NCI-H2029 (cell line): ENCODE data around the gene PDPK1.
A peak's percentile ranks its signal among the peaks of the same experiment; 100 is the strongest.
"Not testable (repeated sequence)": the region's sequence is repeated elsewhere in the genome, so short reads cannot be mapped to it uniquely, and the experiment has no call there.

ENCODE experiments used
- DNase-seq: peaks from one replicate; lab custom pipeline; 2025; lab: John Stamatoyannopoulos, UW

The PDPK1 gene

DNA sequence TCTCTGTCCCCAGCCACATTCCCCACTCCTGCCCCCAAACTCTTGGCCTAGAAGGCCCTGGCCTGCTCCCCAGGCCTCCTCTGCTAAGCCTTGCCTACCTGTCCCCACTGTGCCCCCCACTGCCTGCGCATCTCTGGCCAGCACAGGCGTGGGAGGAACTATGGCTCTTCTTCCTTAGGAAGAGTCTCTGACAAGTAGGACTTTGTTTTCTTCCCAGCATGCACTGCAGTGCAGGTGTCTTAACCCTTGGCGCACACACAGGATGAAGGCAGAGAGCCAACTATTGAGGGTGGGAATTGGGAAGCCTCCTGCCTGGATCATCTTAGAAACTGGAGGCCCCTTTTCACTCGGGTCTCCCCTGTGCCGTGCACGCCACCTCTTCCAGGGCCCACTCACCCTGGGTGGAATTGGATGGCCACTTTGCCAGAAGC is 14.0 kb upstream of the PDPK1 start:
- DNase-seq, result no peak

DNA sequence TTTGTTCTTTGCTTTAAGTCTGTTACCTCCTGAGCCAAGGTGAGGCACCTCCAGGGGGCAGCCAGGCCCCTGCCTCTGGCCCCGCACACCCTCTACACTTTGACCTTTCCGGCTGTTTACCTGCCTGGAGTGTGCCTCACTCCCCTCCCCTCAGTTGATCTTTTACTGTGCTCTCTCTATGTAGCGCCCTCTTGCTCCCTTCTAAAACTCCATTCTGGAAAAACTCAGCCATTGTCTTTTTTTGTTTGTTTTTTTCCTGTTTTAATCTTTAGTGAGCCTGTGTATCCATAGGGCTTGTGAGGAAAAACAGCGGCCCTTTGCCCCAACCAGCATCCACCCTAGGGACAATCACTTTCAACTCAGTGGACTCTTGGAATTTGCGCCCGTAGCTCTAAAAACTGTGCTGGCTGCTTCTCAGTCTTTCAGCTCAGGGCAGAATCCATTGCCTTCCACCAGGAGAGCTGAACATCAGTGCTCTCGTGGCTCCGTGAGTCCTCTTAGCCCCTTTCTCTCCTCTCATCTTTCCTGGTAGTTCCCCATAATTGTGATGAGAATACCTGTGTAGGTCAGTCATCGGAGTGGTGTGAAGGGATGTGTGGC is 13.4 kb upstream of the PDPK1 start:
- no peak for DNase-seq

DNA sequence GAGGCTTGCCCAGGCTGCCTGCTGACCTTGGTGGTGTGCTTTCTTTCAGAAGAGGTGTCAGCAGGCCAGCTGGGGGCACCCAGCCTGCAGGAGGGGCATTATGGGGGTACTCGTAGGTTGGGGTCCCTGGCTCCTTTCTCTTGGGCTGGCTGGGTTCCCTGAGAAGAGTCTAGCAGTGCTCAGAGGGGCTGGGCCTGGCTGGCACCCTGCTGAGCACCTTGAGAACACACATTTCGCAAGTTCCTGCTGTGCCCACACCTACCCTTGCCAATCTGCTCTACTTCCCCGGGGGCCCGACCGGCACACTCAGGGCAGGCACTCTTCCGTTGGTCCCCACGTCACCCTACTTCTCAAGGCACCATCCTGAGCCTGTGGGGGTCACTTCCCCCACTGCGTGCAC is 11.7 kb upstream of the PDPK1 start:
- DNase-seq, result no peak

DNA sequence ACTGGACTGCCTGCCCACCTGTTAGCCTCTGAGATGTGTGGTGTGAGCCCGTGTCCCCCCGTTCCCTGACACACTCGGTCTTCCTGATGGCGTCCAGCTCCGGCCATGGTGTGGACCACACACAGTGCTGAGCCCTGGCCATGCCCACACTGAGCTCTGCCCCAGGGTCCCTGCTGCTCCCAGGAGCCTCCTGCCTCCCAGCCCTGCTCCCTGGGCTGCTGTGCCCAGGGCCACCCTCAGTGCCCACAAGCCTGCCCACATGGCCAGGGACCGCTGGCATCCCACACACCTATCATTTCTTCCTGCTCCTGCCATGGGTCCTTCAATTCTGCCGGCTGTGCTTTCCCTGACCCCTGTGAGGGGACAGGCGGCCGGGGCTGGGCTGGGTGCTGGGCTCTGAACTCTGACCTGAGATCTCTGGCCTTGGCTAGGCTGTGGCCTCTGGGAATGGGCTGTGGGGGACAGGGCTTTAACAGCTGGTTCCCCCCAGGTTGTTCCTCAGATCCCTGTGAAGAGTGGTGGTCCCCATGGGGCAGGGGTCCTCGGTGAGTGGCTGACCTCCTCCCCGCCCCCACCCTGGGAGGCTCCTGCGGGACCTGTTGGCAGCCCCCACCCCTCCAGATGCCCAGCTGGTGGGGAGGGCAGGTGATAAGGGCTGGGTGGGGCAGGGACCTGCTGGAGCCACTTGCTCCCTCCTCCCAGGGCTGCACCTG is 10.6 kb upstream of the PDPK1 start:
- no peak for DNase-seq

DNA sequence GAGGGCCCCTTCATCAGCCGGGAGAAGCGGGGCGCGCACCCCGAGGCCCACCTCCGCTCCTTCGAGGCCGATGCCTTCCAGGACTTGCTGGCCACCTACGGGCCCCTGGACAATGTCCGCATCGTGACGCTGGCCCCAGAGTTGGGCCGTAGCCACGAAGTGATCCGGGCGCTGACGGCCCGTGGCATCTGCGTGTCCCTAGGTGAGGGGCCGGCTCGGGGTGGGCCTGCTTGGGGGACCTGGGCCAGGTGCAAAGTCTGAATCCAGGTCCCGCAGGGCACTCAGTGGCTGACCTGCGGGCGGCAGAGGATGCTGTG is 10.1 kb upstream of the PDPK1 start:
- no peak for DNase-seq

DNA sequence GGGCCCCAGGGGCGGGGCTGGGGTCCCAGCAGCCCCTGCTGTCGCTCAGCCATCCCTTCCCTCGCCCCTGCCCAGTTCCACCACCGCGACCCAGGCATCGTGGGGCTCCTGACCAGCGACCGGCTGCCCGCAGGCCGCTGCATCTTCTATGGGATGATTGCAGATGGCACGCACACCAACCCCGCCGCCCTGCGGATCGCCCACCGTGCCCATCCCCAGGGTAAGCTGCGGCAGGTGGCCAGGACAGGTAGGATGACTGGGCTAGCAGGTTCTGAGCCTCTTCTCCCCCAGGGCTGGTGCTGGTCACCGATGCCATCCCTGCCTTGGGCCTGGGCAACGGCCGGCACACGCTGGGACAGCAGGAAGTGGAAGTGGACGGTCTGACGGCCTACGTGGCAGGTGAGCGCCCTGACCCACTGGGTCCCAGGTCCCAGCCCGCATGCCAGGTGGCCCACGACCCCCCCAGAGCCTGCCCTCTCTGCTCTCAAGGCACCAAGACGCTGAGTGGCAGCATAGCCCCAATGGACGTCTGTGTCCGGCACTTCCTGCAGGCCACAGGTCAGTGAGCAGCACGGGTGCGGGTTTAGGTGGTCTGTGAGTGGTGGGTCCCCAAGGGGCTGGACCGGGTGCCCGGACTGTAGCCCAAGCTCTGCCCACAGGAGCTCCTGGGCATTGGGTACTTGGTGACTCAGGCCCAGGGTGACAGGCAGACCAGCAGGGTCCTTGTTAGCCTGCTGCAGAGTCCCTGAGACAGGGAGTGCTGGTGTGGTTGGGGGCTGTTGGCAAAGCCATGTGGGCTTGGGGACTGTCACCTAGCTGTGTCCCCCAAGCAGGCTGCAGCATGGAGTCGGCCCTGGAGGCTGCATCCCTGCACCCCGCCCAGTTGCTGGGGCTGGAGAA is 9.4 kb upstream of the PDPK1 start:
- DNase-seq, result no peak

DNA sequence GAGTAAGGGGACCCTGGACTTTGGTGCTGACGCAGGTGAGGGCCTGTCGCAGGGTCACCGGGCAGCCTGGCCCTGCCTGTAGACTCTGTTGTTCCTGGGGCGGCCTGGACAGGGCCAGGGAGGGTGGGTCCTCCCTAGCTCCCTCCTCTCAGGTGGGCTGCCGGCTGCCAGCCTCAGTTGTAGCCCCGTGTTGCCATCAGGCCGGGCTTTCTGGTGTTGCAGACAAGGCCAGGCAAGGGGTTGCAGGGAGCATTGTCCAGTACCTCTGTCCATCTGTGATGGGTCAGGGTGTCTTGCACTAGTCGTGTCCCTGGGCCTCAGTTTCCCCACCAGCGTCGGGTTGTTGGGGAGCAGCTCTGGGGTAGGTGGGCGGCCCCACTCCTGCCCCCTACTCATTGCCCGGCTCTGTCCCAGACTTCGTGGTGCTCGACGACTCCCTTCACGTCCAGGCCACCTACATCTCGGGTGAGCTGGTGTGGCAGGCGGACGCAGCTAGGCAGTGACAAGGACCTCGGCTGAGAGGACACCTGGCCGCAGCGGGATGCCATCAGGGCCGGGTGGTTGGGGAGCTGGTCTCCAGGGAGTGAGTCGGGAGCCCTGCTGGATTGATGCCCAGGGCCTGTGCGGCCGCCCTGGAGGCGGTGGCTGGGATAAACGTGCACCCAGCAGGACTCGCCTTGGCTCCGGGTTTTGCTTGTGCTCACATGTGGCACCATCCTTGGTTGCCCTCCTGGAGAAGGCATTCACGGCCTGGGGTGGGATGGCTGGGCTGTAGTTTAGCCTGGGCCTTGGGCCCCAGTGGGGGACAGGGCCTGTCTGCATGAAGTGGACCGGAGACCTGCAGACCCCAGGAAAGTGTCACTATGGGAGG is 8.5 kb upstream of the PDPK1 start:
- no peak for DNase-seq

DNA sequence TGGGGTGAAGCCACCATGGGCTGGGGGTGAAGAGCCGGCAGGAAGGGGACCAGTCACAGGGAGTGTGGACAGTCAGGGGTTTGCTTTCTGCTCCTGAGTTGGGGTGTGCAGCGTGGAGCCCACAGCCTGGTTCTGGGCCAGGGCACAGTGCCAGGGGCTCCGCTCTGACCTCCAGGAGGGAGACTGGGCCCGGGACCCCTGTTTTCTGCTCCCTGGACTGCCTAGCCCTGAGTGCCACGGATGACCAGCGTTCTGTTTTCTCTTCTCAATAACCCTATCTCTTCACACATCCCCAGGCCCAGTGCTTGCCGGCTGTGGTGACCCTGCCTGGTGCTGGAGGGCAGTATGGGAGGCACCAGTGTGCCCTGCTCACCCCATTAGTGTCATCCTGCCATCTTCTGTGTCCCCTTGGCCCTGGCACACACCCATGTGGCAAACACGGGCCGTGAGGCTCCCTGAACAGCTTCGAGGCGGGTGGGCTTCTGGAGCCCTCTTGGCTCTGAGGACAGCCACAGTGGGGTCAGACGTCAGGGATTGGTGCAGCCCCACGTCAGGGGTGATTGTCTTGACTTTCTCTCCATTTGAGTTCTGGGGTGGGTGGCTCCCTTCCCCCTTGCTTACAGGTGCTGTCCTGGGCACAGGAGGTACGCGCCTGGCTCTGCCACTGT is 7.7 kb upstream of the PDPK1 start:
- no peak for DNase-seq

DNA sequence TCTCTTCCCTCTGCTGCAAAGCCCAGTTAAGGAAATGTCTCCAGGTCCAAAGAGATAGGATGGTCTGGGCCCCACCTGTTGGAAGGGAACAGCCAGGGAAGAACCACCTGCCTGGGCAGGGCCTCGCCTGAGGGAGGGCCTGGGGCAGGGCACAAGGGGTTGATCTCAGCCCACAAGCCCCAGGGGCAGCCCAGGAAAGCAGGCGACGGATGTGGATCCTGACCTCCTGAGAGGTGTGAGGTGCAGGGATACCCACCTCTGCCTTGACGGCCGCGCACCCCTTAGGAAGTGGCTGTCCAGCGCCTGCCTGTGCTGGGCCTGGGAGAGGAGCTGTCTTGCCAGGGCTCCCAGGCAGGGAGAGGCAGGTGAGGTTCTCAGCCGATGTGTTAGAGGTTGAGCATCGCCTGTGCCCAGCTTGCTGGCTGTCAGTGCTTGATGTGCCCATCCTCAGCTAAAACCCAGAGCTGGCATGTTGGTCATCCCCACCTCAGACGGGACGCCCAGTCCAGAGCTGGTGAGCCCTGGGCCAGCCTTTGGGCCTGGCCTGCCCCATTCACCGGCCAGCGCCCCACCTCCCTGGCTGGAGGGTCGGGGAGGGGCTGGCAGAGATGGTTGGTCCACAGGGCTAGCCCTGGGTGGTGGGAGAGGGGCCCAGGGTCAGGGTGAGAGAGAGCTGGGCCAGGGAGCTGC is 7.0 kb upstream of the PDPK1 start:
- DNase-seq, result no peak

DNA sequence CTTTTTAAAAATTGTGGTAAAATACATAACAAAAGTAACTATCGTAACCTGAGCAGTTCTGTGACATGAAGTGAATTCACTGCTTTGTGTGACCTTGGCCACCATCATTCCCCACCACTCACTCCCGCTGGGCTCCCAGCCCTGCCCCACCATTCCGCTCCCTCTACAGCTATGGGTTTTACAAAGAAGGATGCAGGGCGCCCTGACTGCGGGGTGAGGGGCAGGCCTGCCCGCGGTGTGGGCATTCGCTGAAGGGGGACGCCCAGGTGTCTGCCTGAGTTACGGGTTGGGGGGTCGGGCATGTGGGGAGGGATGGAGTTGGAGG is 6.5 kb upstream of the PDPK1 start, which contains the start of gene CEMP1:
CEMP1 (minus strand) TSS at position 38 of the 325 bp plus-strand sequence. CDS start 335 bp downstream, outside the sequence.
- DNase-seq, result no peak

DNA sequence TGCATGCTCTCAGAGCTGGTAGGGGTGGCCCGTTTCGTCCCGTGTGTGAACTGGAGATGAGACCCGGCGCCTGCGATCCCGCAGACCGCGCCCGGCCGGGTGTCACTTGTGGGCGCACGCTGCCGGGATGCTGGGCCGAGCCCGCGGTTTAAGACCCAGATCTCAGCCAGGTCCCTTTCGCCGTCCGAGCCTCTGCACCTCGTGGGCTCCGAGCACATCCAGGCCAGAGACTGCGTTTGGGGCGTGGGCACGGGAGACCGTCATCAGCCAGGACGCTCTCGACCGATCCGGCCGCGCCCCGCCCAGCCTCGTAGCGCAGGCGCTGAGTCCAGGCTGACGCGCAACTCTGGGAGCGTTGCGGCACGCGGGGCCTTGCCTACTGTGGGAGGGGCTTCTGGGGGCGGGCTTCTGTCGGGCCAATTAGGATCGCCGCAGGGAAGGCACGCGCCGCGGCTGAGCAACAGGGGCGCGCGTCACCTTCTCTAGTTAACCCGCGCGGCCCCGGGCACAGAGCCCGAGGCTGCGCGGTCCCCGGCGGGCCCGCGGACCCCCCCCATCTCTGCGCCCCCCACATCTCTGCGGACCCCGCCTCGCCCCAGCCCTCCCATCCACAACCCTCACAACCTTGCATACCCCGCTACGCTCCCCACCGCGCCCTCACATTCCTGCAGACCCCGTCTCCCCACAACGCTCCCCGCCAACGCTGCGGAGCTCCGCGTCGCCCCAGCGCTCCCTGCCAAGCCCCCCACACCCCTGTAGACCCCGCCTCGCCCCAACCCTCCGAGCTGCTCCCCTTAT is 5.9 kb upstream of the PDPK1 start:
- peak; percentile 95 for DNase-seq

DNA sequence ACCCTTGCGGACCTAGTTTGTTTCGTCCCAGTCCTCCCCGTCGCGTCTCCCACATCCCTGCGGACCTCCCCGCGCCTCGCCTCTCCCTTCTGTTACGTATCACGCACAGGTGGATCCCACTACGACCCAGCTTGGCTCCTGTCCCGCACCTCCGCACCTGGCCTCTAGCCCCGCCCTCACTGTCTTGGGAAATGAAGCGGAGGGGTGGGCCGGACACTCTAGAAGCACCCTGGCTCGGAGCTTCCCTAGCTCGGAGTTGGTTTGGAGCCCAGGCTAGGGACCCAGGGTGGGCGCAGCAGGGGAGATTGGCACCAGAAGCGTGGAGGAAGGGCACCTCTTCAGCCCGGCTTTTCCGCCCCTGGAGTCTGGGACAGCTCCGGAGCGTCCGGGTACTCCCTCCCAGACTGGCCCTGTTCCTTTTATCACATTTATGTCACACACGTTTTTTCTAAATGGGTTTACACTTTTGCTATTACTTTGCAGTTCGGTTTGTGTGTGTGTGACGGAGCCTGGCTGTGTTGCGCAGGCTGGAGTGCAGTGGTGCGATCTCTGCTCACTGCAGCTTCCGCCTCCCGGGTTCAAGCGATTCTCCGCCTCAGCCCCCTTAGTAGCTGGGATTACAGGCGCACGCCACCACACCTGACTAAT is 5.2 kb upstream of the PDPK1 start:
- DNase-seq, result peak; percentile 83

DNA sequence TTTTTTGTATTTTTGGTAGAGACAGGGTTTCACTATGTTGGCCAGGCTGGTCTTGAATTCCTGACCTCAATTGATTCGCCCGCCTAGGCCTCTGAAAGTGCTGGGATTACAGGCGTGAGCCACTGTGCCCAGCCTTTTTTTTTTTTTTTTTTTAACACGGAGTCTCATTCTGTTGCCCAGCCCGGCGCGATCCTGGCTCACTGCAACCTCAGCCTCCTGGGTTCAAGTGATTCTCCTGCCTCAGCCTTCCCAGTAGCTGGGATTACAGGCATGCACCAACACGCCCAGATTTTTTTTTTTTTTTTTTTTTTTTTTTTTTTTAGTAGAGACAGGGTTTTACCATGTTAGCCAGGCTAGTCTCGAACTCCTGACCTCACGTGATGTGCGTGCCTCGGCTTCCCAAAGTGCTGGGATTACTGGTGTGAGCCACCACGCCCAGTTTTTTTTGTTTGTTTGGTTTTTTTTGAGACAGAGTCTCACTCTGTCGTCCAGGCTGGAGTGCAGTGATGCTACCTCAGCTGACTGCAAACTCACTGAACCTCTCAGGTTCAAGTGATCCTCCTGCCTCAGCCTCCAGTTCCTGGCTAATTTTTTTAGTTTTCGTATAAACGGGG is 4.6 kb upstream of the PDPK1 start:
- not testable (repeated sequence) for DNase-seq

DNA sequence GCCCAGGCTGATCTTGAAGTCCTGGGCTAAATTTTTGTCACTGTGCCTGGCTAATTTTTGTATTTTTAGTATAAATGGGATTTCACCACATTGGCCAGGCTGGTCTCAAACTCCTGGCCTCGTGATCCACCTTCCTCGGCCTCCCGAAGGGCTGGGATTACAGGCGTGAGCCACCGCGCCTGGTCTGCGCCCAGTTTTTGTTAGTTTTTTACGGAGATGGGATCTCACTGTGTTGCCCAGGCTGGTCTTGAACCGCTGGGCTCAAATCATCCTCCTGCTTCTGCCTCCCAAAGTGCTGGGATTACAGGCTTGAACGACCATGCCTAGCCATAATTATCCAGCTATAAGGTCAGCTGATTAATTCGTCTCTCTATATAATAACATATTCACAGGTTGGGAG is 3.9 kb upstream of the PDPK1 start:
- DNase-seq, result no peak

DNA sequence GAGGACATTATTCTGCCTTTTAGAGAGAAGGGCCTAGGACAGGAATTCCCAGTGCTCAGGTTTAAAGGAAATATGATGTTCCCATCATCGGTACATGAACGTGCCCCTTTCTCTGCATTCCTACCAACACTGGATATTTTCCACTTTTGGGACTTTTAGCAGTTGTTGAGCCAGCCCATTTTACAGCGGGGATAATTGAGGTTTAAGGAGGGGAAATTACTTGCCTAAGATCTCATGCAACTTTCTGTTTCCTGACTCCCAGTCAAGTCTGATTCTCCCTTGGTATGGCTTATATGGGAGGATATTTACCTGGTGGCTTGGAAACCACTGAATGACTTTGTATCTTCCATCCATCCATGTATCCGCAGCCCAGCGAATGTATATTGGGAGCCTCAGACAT is 3.5 kb upstream of the PDPK1 start:
- not testable (repeated sequence) for DNase-seq

DNA sequence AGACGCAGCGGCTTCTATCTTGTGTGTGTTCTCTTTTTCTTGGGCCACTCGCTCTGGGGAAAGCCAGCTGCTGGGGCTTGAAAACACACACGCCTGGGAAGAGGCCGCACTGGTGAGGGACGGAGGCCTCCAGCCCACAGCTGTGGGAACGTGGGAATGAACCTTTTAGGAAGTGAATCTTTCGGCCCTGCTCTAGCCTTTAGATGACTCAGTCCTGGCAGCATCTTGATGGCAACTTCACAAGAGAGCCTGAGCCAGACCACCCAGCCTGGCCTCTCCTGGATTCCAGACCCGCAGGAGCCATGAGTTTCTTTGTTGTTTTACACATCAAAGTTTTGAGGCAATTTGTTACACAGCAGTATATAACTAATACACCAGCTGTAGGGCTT is 2.2 kb upstream of the PDPK1 start:
- no peak for DNase-seq

DNA sequence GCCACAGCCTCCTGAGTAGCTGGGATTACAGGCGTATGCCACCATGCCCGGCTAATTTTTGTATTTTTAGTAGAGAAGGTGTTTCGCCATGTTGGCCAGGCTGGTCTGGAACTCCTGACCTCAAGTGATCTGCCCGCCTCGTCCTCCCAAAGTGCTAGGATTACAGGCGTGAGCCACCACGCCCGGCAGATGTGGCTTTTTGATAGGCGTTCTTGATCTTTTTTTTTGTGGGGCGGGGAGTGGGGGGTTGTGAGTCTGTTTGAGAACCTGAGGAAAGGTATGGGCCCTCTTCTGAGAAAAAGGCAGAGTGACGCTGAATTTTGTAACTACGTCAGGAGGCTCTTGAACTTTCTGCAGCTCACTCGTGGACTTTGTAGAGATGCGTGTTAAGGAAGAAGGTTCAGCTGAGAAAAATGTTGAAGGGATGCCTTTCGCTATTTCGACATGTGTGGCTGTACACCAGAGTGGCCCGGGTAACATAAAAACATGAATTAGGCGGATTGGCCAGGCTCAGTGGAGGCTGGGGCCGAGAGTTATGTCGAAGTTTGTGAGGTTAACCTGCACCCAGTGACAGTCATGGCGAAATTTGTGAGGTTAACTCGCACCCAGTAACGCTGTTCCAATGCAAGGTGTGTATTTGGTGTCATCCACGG is 1.5 kb downstream of the PDPK1 start:
- not testable (repeated sequence) for DNase-seq

DNA sequence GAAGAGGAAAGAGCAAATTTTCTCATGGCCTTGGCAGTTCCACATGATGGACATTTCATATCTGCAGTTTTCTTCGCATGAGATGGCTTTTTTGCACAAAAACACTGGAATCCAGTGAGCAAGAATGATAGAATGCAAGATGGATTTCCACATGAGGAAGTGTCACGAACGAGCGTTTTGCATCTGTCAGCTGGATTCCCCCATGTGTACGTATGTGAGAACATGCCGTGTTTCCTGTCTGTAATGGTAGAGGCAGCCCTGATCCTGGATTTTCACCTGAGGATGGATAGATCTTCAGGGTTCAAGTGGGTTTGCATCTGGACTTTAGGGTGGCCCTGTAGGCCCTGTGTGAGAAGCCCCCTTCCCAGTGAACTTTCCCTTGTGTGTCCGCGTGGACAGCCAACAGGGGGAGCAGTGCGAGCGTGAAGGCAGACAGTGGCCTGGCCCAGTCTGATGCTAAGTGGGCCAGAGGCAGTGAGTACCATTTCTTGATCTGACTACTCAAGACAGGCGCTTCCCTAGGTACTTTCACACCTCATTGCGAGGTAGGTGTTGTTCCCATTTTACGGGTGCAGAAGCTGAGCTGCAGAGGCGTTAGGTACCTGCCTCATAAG is 2.1 kb downstream of the PDPK1 start:
- not testable (repeated sequence) for DNase-seq
